B cell (primary cell): ENCODE results near the gene RALY. TPM values are rescaled to one million over a fixed set of nuclear protein-coding genes. Genes with fewer than 3 reads are reported as not detected.

ENCODE experiments used
- ATAC-seq: fragments of 200-7000 bp; cut with Tn5 transposase; one replicate; pipeline ENCODE4 v1.10.0; 2021; ENCODE audit warnings: low read depth, mild to moderate bottlenecking, moderate number of reproducible peaks, moderate library complexity
- CTCF ChIA-PET: fragments of 350-600 bp; sonication (Branson Sonifier 250); formaldehyde crosslinking; loops from one replicate; lab custom pipeline; 2021; ENCODE audit warnings: antibody characterized with exemption, inconsistent platforms; lab: Charles Lee
- POLR2A ChIA-PET: fragments of 350-600 bp; sonication (Branson Sonifier 250); formaldehyde crosslinking; loops from one replicate; lab custom pipeline; 2021; ENCODE audit warnings: antibody characterized with exemption; lab: Charles Lee
- DNase-seq: peaks from one replicate; pipeline ENCODE4 v3.0.0; 2013
- H2AFZ ChIP-seq: 2 replicates; pipeline ENCODE4 v1.6.1; 2012; ENCODE audit warnings: mild to moderate bottlenecking, low read depth, low read length; ENCODE audit not compliant: insufficient read depth, poor library complexity, severe bottlenecking
- H3K27ac ChIP-seq, 2 donors: 1 replicate in 1 of 2; 2 replicates in 1 of 2; pipeline ENCODE4 v1.5.1; 2012 to 2013; ENCODE audit warnings: low read length in 2 of 2, mild to moderate bottlenecking in 2 of 2, moderate library complexity in 1 of 2
- H3K27me3 ChIP-seq, 4 experiments: fragments of 200-600 bp in 1 of 4; sonication (generic) in 1 of 4; replicated peaks in 1 of 4; 1 replicate in 2 of 4; 2 replicates in 2 of 4; pipeline versions ENCODE4 v1.6.1 to v1.7.0; 2013 to 2016; ENCODE audit warnings: low read length in 3 of 4, mild to moderate bottlenecking in 2 of 4, mixed read lengths in 1 of 4, moderate library complexity in 1 of 4; ENCODE audit not compliant: insufficient read depth in 4 of 4, control insufficient read depth in 3 of 4; ENCODE audit errors: control extremely low read depth in 1 of 4
- H3K36me3 ChIP-seq, 2 experiments: replicated peaks in 1 of 2; 1 replicate in 1 of 2; 2 replicates in 1 of 2; pipeline versions ENCODE4 v1.6.1 to v1.7.1; 2013; ENCODE audit warnings: low read length in 1 of 2; ENCODE audit not compliant: insufficient read depth in 2 of 2, control insufficient read depth in 1 of 2; ENCODE audit errors: control extremely low read depth in 1 of 2, extremely low read depth in 1 of 2
- H3K4me1 ChIP-seq, 2 donors: fragments of 200-600 bp in 1 of 2; sonication (generic) in 1 of 2; 1 replicate in 1 of 2; 2 replicates in 1 of 2; pipeline versions ENCODE4 v1.5.1 to v1.6.1; 2013 to 2017; ENCODE audit warnings: low read length in 2 of 2; ENCODE audit not compliant: control insufficient read depth in 2 of 2, insufficient read depth in 2 of 2
- H3K4me2 ChIP-seq: replicated peaks from 2 replicates; pipeline ENCODE3; 2012; ENCODE audit warnings: mild to moderate bottlenecking, low read depth, low read length; ENCODE audit not compliant: poor library complexity, severe bottlenecking
- H3K4me3 ChIP-seq, 5 experiments: fragments of 200-600 bp in 1 of 5; sonication (generic) in 1 of 5; 1 replicate in 3 of 5; 2 replicates in 2 of 5; pipeline versions ENCODE4 v1.5.1 to v1.7.0; 2011 to 2016; ENCODE audit warnings: low read length in 4 of 5, mild to moderate bottlenecking in 4 of 5, low read depth in 2 of 5, control low read depth in 1 of 5, moderate library complexity in 1 of 5; ENCODE audit not compliant: insufficient read depth in 1 of 5; ENCODE audit errors: control extremely low read depth in 1 of 5, extremely low read depth in 1 of 5
- H3K79me2 ChIP-seq: fragments of 200-600 bp; sonication (generic); one replicate; pipeline ENCODE4 v1.6.0; 2016; ENCODE audit warnings: low read length; ENCODE audit not compliant: control insufficient read depth, insufficient read depth
- H3K9ac ChIP-seq: fragments of 200-600 bp; sonication (generic); 2 replicates; pipeline ENCODE4 v1.6.1; 2017; ENCODE audit warnings: mild to moderate bottlenecking, low read length, moderate library complexity
- H3K9me3 ChIP-seq, 3 donors: one replicate each; pipeline versions ENCODE4 v1.6.1 to v1.7.1; 2013; ENCODE audit warnings: low read length in 2 of 3; ENCODE audit not compliant: control insufficient read depth in 2 of 3, insufficient read depth in 1 of 3; ENCODE audit errors: control extremely low read depth in 1 of 3
- H4K20me1 ChIP-seq: 2 replicates; pipeline ENCODE4 v1.6.0; 2012; ENCODE audit warnings: mild to moderate bottlenecking, low read length; ENCODE audit not compliant: insufficient read depth, control insufficient read depth, poor library complexity, severe bottlenecking
- H3K27ac Mint-ChIP-seq: one replicate; pipeline ENCODE4 v1.8.0; 2021; ENCODE audit warnings: mixed read lengths
- H3K27me3 Mint-ChIP-seq: one replicate; pipeline ENCODE4 v1.8.0; 2021; ENCODE audit warnings: mixed read lengths
- H3K4me1 Mint-ChIP-seq: one replicate; pipeline ENCODE4 v1.8.0; 2021; ENCODE audit warnings: mixed read lengths
- H3K4me3 Mint-ChIP-seq: one replicate; pipeline ENCODE4 v1.8.0; 2021; ENCODE audit warnings: mixed read lengths
- H3K9me3 Mint-ChIP-seq: one replicate; pipeline ENCODE4 v1.8.0; 2022; ENCODE audit warnings: mixed read lengths; ENCODE audit not compliant: insufficient read depth
- EZH2 ChIP-seq: IDR thresholded peaks from 2 replicates; pipeline ENCODE4 v1.6.1; 2012; ENCODE audit warnings: borderline replicate concordance, low read depth, mild to moderate bottlenecking, moderate library complexity, low read length; ENCODE audit not compliant: insufficient read depth, poor library complexity, severe bottlenecking
- WGBS: methylation state at CpG from one replicate; pipeline ENCODE4 v1.1.5; 2013; ENCODE audit warnings: missing lambda C conversion rate; ENCODE audit not compliant: insufficient coverage; 5-methylcytosine and 5-hydroxymethylcytosine counted together
- intact Hi-C: fragments of 100-400 bp; cut with micrococcal nuclease; formaldehyde crosslinking; loops from one replicate; pipeline ENCODE4 v1.10.0; 2022
- polyA plus RNA-seq: library from polyadenylated mRNA; depleted of rRNA; stranded (reverse); fragments of >200 nt; gene quantifications from 2 replicates; pipeline ENCODE4 v1.2.3, GENCODE V29; 2012
- total RNA-seq, 2 donors: library from RNA; stranded (reverse); fragments of 120-200 nt in 1 of 2; gene quantifications; 1 replicate in 1 of 2; 2 replicates in 1 of 2; pipeline versions ENCODE4 v1.2.3 to v1.2.4, GENCODE V29; 2013 to 2022
- TF ChIP-seq, protein P1 (sequence below): fragments of 200-600 bp; IDR thresholded peaks from one replicate; pipeline ENCODE4 v1.8.0; 2022; ENCODE audit warnings: antibody characterized with exemption, mild to moderate bottlenecking

The RALY gene
- total and polyA plus RNA-seq, 2 donors (not counting 1 experiment from before 2014, with no cell fraction given) = 89.8 to 94.4 TPM

- Mint-ChIP-seq H3K27me3 (no peaks in the 10 kb centered on the region), H3K9me3 (no peaks in the 10 kb centered on the region), H3K4me3 (no peak overlapping the region), H3K4me1 (peaks cover 57% of the 10 kb centered on the region), H3K27ac (no peak overlapping the region)
- Histone ChIP-seq H3K9me3 (no peaks in the 10 kb centered on the region), H3K4me1 (peaks cover 0 to 5% of the 10 kb centered on the region in 2 donors), H3K27ac (no peak overlapping the region), H4K20me1 (peaks cover 100% of the 10 kb centered on the region), H3K36me3 (peaks cover 11 to 16% of the 10 kb centered on the region in 2 experiments), H3K4me2 (no peak overlapping the region), H3K9ac (no peak overlapping the region), H3K27me3 (no peaks in the 10 kb centered on the region), H3K79me2 (peaks cover 98% of the 10 kb centered on the region), H2AFZ (no peak overlapping the region), H3K4me3 (no peak overlapping the region)
- 88% methylated on average over 2 of the region's 4 CpGs for WGBS
- ChIA-PET POLR2A (no interaction called here), CTCF (no interaction called here)
- DNase-seq = no peak
- intact Hi-C loops = no loop called here
- ATAC-seq = no peak
- no peak for TF ChIP-seq EZH2
- TF ChIP-seq, protein P1, sequence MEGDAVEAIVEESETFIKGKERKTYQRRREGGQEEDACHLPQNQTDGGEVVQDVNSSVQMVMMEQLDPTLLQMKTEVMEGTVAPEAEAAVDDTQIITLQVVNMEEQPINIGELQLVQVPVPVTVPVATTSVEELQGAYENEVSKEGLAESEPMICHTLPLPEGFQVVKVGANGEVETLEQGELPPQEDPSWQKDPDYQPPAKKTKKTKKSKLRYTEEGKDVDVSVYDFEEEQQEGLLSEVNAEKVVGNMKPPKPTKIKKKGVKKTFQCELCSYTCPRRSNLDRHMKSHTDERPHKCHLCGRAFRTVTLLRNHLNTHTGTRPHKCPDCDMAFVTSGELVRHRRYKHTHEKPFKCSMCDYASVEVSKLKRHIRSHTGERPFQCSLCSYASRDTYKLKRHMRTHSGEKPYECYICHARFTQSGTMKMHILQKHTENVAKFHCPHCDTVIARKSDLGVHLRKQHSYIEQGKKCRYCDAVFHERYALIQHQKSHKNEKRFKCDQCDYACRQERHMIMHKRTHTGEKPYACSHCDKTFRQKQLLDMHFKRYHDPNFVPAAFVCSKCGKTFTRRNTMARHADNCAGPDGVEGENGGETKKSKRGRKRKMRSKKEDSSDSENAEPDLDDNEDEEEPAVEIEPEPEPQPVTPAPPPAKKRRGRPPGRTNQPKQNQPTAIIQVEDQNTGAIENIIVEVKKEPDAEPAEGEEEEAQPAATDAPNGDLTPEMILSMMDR = no peak
These were observed 54.2 kb downstream of the RALY start for GRCh38 chr20:34047917-34048316.

- Mint-ChIP-seq H3K4me1 (peaks cover 65% of the 10 kb centered on the region), H3K27me3 (no peaks in the 10 kb centered on the region), H3K4me3 (no peak overlapping the region), H3K9me3 (no peaks in the 10 kb centered on the region), H3K27ac (peak overlapping the region; percentile 60)
- peaks cover 100% of the 10 kb centered on the region for H4K20me1 ChIP-seq
- no peak overlapping the region for H3K9ac ChIP-seq
- no peak for ATAC-seq
- no CpG with 5 or more reads among the region's 1 CpG for WGBS
- ChIA-PET CTCF (interaction anchor here (0.9 kb wide), 1 partner anchor 19 kb away, joined by 3 read pairs; no protein-coding TSS in a partner anchor), POLR2A (no interaction called here)
- H3K9me3 ChIP-seq = no peaks in the 10 kb centered on the region
- no peak overlapping the region for H3K4me3 ChIP-seq
- H3K27me3 ChIP-seq = no peaks in the 10 kb centered on the region
- H3K27ac ChIP-seq = peak overlapping the region in 1 of 2 donors; percentile 18
- intact Hi-C loops = no loop called here
- no peak for DNase-seq
- H3K79me2 ChIP-seq = peaks cover 98% of the 10 kb centered on the region
- H3K36me3 ChIP-seq = peaks cover 11 to 16% of the 10 kb centered on the region in 2 experiments
- no peak overlapping the region for H2AFZ ChIP-seq
- no peak overlapping the region for H3K4me2 ChIP-seq
- H3K4me1 ChIP-seq = peaks cover 5 to 15% of the 10 kb centered on the region in 2 donors
- TF ChIP-seq, protein P1 = no peak
- TF ChIP-seq EZH2 = no peak
These were observed 55.7 kb downstream of the RALY start for GRCh38 chr20:34049389-34049788.
